Progenitor cell of endocrine pancreas (in vitro differentiated cells): ENCODE measurements around the gene KCNH1. TPM values are rescaled to one million over a fixed set of nuclear protein-coding genes. Genes with fewer than 3 reads are reported as not detected.
A peak's percentile ranks its signal among the peaks of the same experiment; 100 is the strongest.

Experiments
- DNase-seq: peaks from one replicate; pipeline ENCODE4 v3.0.0; 2021; ENCODE audit warnings: low spot score; ENCODE audit not compliant: unreplicated experiment
- H3K27ac Mint-ChIP-seq: 2 replicates; pipeline ENCODE4 v1.8.0; 2021; ENCODE audit warnings: mild to moderate bottlenecking, moderate library complexity, mixed read lengths
- H3K27me3 Mint-ChIP-seq: 2 replicates; pipeline ENCODE4 v1.8.0; 2021; ENCODE audit warnings: mixed read lengths
- H3K36me3 Mint-ChIP-seq: 2 replicates; pipeline ENCODE4 v1.8.0; 2022; ENCODE audit warnings: mixed read lengths; ENCODE audit not compliant: insufficient read depth
- H3K4me1 Mint-ChIP-seq: 2 replicates; pipeline ENCODE4 v1.8.0; 2021; ENCODE audit warnings: low read depth, mixed read lengths
- H3K4me3 Mint-ChIP-seq: 2 replicates; pipeline ENCODE4 v1.8.0; 2021; ENCODE audit warnings: low read depth, mild to moderate bottlenecking, moderate library complexity, mixed read lengths
- H3K9me3 Mint-ChIP-seq: 2 replicates; pipeline ENCODE4 v1.8.0; 2021; ENCODE audit warnings: low read depth, mixed read lengths
- total RNA-seq: library from RNA; stranded (reverse); gene quantifications from 2 replicates; pipeline ENCODE4 v1.2.1, GENCODE V29; 2021
- TF ChIP-seq, protein P1 (sequence below): fragments of 200-600 bp; sonication (generic); IDR thresholded peaks from one replicate; pipeline ENCODE4 v1.5.0; 2021; ENCODE audit warnings: antibody characterized with exemption, mild to moderate bottlenecking; ENCODE audit not compliant: unreplicated experiment

The KCNH1 gene
- total RNA-seq, 1 donor from 2014 or later, result 0.38 TPM

DNA sequence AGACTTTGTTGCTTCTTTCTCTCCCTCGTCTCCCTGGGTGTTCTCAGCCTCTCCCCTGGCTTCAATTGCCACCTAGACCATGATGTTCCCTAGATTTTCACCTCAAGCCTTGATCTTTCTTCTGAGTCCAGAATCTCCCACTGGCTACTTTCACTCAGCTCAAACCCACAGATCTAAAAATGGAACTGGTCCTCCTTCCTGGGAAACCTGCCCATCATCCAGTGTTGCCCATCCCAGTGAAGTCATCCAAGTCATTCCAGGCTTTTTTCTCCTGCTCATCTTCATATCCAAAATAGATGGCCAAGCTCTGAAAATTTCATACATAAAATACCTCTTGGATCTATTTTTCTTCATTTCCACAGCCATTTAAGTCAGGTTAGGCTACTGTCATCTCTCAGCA lies 347.4 kb downstream of the KCNH1 start:
- H3K27ac Mint-ChIP-seq, result no peak overlapping the region
- no peak for DNase-seq
- H3K36me3 Mint-ChIP-seq, result no peaks in the 10 kb centered on the region
- no peaks in the 10 kb centered on the region for H3K4me1 Mint-ChIP-seq
- TF ChIP-seq, protein P1, sequence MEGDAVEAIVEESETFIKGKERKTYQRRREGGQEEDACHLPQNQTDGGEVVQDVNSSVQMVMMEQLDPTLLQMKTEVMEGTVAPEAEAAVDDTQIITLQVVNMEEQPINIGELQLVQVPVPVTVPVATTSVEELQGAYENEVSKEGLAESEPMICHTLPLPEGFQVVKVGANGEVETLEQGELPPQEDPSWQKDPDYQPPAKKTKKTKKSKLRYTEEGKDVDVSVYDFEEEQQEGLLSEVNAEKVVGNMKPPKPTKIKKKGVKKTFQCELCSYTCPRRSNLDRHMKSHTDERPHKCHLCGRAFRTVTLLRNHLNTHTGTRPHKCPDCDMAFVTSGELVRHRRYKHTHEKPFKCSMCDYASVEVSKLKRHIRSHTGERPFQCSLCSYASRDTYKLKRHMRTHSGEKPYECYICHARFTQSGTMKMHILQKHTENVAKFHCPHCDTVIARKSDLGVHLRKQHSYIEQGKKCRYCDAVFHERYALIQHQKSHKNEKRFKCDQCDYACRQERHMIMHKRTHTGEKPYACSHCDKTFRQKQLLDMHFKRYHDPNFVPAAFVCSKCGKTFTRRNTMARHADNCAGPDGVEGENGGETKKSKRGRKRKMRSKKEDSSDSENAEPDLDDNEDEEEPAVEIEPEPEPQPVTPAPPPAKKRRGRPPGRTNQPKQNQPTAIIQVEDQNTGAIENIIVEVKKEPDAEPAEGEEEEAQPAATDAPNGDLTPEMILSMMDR, result no peak
- no peaks in the 10 kb centered on the region for H3K27me3 Mint-ChIP-seq
- H3K9me3 Mint-ChIP-seq, result no peaks in the 10 kb centered on the region
- H3K4me3 Mint-ChIP-seq, result no peak overlapping the region

DNA sequence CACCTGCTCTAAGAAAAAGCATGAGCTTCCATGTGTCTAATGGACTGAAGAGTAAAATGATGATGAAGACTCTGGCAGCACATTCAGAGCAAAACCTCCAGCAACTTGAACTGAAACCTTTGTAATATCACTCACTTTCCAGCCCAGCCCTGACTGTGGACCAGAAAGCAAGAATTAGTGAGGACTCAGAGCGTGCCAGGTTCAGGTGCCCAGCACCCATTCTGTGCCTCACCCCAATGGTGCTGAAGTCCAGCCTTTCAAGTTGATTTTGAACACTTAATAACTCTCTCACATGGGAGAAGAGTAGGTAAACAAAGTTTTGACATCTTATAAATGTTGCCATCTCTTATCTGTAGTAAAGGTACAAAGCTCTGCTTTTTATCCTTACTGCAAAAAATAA lies 350.0 kb downstream of the KCNH1 start:
- Mint-ChIP-seq H3K27me3 (no peaks in the 10 kb centered on the region), H3K36me3 (no peaks in the 10 kb centered on the region)

DNA sequence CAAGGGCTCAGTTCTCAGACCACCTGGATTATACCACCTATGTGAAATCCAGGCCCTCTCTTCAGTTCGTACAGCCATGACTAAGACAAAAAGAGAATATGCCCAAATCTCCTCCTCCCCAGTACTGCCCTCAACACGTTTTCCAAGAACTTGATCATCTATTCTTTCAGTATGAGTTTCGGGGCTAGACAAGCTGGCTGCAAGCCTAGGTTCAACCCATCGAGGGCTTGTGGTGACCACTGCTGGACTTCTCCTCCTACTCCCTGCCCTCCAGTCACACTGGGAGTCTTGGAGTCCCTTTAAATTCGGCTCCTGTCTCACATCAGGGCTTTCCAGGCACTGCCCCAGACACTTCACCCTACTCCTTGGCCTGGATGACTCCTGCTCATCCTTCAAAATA lies 352.3 kb downstream of the KCNH1 start:
- no peaks in the 10 kb centered on the region for H3K9me3 Mint-ChIP-seq

More for the DNA sequence above, 350.0 kb downstream of the KCNH1 start:
- TF ChIP-seq, protein P1, result no peak
- H3K27ac Mint-ChIP-seq, result no peak overlapping the region
- H3K4me3 Mint-ChIP-seq, result no peak overlapping the region
- no peaks in the 10 kb centered on the region for H3K9me3 Mint-ChIP-seq
- H3K4me1 Mint-ChIP-seq, result peaks cover 7% of the 10 kb centered on the region
- DNase-seq, result no peak

DNA sequence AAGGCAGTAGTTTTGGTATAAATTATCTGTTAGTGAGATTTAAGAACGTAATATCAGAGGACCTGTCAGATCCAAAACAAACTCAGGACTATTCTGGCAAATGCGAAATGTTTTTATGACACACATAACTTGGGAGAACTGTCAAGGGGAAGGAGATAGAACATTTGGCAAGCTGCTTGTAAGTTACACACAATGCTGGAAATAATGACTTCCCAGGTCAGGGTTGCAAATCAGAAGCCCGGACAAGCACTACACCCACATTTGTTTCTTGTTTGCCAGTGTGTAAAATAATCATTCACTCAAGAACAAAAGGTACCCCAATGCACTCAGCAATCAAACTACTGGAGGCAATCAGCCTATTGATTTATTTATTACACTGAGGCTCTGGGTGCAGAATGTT lies 354.7 kb downstream of the KCNH1 start:
- TF ChIP-seq, protein P1, result no peak
- DNase-seq, result no peak
- no peaks in the 10 kb centered on the region for H3K27me3 Mint-ChIP-seq
- H3K9me3 Mint-ChIP-seq, result no peaks in the 10 kb centered on the region
- H3K4me1 Mint-ChIP-seq, result peaks cover 13% of the 10 kb centered on the region
- H3K27ac Mint-ChIP-seq, result no peak overlapping the region
- no peak overlapping the region for H3K4me3 Mint-ChIP-seq
- no peaks in the 10 kb centered on the region for H3K36me3 Mint-ChIP-seq

More for the DNA sequence above, 352.3 kb downstream of the KCNH1 start:
- no peaks in the 10 kb centered on the region for H3K27me3 Mint-ChIP-seq
- H3K4me3 Mint-ChIP-seq, result no peak overlapping the region
- no peak for DNase-seq
- TF ChIP-seq, protein P1, result no peak
- H3K36me3 Mint-ChIP-seq, result no peaks in the 10 kb centered on the region
- peaks cover 9% of the 10 kb centered on the region for H3K4me1 Mint-ChIP-seq
- peak overlapping the region; percentile 23 for H3K27ac Mint-ChIP-seq

DNA sequence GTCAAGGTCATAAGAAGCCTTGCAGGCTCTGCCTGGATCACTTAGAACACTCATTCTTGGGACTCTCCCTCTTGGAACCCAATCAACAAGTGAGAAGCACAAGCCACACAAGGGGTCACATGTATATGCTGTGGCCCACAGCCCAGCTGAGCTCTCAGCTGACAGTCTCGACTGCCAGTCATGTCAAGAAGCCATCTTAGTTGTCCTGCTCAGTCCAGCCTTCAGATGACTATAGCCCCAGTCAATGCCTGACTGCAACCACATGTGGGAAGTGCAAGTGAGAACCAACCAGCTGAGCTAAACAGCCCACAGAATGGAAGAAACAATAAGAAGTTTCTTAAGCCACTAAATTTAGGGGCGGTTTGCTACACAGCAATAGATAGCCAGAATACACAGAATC lies 356.0 kb downstream of the KCNH1 start:
- H3K27me3 Mint-ChIP-seq, result no peaks in the 10 kb centered on the region
- H3K4me1 Mint-ChIP-seq, result peaks cover 18% of the 10 kb centered on the region
- H3K27ac Mint-ChIP-seq, result no peak overlapping the region
- TF ChIP-seq, protein P1, result no peak
- no peaks in the 10 kb centered on the region for H3K9me3 Mint-ChIP-seq
- H3K4me3 Mint-ChIP-seq, result no peak overlapping the region
- no peaks in the 10 kb centered on the region for H3K36me3 Mint-ChIP-seq
- no peak for DNase-seq
